ENCODE results near the gene PELI2.

The PELI2 gene

DNA sequence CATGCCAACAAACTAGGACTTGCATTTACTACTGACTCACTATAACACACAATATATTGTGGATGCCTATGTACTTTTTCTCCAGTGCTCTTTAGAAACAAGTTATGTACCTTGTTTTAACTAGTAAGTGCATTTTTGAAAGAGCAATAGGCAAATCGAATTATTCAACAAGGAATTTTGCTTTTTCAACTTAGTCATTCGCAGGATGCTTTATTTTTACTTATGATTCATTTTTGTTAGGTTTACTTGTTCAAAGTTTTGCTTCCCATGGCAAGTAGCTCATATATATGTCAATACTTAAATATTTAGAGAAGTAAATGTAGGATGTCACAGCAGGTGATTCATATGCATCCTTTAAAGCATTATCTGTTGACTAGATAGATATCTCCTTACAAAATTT is 149.8 kb downstream of the PELI2 start:
- no peak for DNase-seq

DNA sequence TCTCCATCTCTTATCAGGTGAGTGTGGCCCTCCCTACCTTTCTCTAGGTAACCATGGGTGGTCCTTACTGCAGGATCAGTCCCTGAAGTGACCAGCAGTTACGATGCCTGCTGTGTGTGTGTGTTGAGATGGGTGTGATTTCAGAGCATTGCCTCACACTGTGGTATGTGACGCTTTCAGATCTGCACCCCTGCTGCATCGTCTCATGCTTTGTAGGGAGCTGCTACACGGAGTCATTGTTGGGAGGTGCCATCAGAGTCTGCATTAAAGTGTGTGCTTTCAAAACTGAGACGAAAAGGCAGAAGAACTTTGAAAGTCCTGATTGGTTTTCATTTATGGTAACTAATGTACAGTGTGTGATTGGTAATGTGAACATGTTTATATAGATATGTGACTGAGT is 150.5 kb downstream of the PELI2 start:
- DNase-seq: no peak

DNA sequence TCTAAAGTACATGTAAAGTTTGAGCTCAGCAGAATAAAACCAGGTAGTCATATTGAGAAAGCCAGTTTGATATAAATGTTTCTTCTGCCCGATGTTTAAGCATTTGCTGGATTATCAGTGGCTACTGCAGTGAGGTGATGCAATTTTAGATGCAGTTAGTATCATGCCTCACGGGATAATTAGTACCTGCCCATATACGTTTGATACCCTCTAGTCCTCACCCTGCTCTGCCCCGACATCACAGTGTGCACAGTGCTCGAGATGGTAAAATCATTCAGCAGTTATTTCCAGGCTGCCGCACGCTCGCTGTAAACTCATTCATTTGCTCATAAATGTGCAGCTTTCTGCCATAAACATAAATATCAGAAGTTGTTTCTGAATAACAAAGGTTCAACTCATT is 152.7 kb downstream of the PELI2 start:
- DNase-seq: no peak

DNA sequence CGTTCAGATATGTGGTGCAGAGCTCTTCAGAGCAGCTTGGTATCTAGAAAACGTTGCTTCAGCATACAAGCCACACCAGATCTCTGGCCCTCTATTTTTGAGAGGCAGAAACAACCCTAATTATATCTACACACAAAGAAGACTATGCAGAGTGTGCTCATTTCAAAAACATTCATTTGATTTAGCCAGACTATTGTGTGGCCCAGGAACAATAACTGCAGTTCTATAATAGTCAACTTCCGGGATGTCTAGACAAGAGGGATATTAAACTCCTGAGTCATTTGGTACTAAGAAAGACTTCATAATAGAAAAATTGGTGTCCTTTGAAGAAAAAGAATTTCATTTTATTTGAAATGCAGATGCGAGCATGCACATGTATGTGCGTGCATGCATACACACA is 153.8 kb downstream of the PELI2 start:
- no peak for DNase-seq

DNA sequence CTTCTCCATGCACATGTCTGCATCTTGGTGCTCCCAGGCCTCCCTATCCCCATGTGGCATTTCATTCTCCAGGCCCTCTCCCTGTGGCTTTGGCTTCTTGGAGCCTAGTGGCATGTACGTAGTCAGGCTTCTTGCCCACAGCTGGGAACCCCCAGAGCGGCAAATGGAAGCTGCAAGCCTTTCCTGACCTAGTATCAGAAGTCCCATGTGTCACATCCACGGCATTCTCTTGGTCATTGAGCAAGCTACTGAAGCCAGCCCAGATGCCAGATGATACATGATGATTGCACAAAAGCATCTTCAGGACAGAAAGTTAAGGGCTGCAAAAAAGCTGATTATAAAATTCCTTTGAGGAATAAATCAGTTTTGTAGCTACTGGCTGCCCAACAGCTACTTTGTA is 154.9 kb downstream of the PELI2 start:
- no peak for DNase-seq

DNA sequence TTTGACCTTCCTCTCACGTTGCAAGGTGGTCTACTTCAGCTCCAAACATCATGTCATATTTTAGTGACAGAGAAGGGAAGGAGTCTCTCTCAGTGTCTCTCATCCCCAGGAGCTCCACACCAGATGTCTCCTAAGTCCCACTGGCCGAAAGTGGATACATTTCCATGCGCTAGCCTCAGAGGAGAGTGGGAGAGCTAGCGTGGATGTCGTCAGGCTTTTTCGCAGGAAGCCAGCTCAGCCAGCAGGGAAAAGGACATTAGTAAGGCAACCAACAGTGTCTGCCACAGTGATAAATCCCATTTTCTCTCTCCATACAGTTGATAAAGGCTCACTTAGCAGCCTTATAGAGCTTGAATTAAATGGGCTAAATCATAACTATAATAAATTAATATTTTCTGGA is 155.7 kb downstream of the PELI2 start:
- DNase-seq: no peak

DNA sequence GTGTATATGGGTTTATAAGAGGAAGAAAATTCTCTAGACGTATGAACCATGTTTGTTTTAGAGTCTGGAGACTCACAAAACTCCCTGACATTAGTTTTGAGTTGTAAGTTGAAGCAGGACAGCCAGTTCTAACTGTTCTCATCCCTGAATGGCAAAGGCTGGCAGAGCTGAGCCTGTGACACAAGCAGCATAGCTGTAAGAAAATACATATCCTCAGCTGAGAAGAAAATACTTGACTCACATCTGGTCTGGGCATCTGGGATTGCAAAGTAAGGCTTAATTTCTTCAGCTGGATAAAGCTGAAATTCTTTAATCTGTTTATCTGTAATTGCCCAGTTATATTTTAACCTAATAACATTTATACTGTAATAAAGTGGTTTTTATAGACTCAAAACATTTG is 156.3 kb downstream of the PELI2 start:
- no peak for DNase-seq

DNA sequence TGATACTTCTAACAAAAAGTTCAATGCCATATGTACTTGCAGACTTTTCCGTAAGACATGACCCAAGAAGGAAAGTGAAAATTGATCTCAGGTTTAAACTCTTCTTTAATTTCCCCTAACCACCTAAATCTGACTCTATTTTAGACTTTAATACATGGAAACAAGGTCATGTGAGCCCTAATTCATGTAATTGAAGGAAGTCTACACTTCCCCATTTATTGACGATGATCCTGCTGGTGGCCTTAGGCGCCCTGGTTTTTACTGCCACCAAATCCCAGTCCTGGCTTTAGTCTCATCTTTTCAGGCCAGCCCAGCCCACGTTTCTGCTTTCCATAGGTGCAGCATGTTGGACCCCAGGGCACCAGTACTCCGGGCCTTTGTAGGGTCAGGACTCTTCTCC is 157.9 kb downstream of the PELI2 start:
- no peak for DNase-seq

DNA sequence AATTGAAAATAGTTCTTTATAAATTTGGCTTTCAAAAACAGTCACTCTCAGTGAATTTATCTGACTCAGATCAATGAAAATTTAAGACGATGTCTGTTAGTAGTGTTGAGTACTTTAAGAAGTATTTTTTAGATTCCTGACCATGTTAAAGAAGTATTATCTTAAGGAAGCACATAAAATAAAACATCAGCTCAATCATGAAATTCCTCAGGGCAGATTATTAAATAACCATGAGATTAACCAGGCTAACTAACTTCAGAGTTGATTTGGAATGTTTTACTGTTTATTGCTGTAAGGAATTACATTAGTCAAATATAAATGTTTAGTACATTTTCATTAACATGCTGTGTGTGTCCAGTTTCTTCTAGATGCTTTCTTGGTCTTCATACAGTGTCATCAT is 160.2 kb downstream of the PELI2 start:
- no peak for DNase-seq

DNA sequence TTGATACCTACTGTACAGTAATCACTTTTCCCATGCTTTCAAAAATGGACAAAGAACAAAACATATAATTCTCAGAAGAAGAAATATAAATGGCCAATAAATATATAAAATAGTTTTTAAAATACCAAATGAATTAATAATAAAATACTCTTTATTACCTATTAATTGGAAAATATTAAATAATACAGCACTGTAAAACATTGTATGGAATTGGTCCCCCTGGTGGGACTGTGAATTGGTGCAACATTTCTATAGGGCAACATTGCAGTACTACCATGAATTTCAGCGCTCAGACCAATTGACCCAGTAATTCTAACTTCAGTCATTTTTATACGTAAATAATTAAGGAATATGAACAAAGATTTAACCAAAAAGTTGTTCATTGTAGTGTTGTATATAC is 162.6 kb downstream of the PELI2 start:
- no peak for DNase-seq

DNA sequence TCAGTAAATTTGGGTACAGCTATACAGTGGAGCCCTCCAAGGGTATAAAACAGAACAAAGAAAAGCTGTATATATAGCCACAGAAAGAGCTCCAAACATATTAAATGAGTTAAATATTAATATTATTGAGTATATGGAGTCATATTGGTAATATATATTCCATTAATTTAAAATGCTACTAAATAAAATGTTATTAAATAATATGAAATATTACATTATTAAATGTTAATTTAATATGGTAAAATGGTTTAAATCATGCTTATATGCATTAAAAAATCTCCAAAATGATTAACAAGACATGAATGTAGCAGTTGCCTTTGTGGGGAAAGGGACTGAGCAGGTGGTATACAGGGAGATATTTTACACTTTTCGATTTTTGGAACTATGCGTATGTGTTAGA is 164.0 kb downstream of the PELI2 start:
- no peak for DNase-seq

DNA sequence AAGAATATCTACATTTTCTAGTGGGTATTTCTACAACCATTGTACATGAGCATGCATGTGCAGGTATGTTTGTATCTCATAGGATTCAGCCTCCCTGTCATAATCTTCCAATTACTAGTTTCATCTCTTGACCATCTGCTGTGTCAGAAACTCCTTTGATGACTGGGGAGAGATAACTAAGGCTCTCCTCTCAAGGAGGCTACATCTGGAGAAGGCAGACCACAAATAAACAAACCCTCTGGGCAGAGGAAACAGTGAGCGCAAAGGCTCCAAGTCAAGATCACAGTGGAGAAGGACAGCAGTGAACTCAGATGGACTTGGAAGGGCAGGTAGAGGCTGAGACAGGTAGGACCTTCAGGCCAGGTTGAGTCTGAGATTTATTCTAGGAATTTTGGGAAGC is 166.4 kb downstream of the PELI2 start:
- DNase-seq: no peak

DNA sequence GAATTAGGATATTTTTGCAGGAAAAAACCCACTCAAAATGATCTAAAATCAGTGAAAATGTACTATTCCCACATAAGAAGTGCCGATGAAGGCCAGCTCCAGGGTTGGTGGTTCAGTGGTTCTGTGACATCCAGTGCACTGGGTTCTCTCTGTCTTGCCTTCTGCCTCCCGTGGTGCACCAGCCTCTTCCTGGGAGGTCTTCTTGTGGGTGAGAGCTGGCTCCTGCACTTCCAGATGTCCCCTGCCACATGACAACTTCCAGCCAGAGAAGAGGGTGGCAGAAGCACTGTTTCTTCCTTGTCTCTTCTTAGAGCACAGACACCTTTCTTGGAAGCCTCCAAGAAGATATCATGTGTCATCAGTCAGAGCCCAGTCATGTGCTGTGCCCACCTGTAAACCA is 170.9 kb downstream of the PELI2 start:
- no peak for DNase-seq

DNA sequence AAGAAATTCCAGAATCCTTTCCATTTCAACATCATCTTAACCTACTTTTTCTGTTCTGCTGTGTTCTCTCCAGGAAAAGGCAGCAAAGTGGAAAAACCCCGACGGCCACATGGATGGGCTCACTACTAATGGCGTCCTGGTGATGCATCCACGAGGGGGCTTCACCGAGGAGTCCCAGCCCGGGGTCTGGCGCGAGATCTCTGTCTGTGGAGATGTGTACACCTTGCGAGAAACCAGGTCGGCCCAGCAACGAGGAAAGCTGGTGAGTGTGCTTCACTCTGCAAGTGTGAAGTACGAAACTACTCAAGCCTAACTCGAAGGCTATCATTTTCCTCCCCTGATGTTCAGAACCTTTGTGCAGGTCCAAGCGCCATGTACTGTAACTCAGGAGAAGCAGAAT is 172.0 kb downstream of the PELI2 start:
- no peak for DNase-seq

DNA sequence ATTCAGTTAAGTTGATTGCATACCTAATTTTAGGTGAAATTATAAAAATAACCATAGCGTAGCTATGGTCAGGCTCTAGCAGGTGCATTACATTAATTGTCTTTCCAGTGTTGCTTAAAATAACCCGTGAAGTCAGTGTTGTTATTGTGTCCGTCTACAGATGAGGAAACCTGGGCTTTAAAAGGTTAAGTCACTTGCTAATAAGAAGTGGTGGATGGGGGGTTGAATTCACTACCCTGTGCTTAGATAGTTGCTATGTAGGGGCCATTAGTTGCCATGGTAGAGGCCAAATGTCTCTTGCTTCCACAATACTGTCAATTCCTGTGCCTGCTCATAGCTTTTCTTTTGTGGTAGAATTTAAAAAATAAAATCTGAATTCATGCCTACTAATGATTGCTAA is 174.8 kb downstream of the PELI2 start:
- DNase-seq: no peak

DNA sequence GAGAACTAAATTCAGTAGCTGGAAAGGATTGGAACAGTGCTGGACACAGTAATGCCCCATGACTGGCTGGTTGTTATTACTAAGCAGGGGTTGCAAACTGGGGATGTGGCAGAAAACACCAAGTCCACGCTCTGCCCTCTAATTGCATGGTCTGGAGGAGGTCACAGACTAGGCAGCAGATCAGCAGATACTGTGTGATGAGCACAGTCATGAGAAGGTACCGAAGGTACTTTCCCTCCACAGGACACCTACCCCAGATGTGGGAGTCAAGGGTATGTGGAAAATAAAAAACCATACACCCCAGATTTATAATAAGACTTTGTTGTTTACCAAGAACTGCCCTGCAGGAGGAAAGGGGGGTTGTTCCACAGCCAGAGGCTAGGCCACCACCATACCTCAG is 175.3 kb downstream of the PELI2 start:
- no peak for DNase-seq

DNA sequence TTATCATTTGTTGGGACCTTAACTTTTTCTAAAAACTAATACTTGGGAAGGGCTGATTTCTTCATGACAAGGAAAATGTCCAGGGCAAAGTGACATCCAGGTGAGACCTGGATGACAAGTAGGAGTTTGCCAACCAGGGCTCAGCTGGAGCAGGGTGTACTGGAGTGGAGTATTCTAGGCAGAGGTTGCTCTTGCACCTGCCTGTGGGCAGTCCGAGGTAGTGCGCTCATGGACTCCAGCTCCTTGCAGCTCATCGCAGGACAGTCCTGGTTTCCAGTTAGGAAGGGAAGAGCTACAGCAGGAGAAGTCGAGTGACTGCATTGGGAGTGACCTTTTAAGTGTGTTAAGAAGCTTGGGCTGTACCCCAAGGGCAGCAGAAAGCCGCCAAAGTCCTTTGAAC is 175.9 kb downstream of the PELI2 start:
- peak; percentile 1 for DNase-seq

DNA sequence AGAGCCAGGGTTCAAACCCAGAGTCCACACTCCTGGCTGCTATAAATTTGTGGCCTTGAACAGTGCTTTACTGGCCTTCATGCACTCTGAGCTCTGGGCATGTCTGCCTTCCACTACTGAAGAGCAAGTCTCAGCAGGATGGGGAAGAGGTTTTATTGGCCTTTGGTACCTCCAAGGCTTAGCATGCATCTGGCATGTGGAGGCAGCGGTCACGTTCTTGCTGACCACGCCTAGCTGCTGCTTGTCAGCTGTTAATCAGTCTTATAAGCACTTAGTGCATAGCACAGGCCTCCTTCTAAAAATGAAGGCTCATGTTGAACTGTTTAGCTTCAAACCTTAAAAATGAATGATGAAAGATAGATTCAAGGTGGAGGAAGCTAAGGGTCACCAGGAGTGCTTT is 177.5 kb downstream of the PELI2 start:
- DNase-seq: no peak

DNA sequence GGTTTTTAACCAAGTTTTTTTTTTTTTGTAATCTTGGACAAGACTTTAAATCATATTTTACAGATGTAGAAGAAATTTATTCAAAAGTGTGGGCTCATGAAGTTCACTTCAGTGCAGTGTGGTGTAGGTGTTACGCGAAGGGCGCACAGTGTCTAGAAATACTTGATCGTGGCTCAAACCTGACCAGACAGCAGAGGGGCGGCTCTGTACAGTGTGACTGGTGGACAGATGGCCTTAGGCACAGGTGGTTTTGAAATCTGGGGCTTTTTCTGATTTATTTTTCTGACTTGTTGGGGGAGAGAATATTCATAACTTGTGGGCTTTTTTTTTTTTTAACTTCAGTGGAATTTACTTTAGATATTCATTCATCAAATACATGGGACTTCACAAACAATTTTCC is 179.2 kb downstream of the PELI2 start:
- no peak for DNase-seq

DNA sequence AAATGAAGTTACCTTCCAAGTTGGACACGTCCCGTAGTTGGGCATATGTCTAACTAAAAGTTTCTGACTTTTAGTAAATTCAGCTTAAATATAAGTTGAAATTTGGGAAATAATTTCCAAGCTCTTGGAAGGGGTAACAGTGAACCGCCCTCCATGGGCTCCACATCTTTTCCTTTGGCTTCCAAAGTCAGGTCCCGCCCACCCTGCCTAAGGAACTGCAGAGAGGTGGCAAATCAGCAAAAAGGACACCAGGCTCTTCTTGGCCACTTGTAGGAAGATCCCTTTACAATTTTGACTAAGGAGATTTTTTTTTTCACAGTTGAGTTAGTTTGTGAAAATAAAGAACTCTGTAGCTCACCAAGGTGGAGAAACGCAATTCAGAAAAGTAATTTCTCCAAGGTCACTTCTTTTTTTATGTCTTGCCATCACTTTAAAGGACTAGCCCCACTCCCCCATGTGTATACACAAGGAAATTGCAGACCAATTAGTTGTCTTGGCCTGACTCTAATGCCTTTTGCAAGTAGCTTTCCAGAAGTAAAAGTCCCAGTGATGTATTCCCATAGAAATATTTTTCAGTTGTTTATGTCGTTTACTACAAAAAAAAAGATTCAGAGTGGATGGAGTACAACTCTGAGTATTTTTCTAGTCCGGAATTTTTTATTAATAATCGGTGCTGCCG is 181.2 kb downstream of the PELI2 start:
- no peak for DNase-seq

DNA sequence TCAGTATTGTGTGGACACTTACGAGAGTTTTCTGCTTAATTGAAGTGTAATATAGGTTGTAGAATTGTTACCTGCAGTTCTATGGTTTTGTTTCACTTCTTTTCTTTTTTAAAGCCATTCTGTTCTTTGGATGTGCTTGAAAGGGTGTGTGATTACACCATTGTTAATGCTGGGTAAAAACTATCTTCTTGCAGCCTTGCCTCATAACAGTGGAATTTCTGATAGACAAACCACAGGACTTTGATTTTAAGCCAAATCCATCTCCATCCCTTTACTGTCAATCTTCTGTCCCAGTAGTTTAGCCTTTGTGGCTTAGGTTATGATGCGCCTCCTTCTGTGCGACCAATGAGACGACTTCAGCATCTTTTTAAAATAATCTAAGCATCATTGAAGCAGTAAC is 182.3 kb downstream of the PELI2 start:
- DNase-seq: no peak

DNA sequence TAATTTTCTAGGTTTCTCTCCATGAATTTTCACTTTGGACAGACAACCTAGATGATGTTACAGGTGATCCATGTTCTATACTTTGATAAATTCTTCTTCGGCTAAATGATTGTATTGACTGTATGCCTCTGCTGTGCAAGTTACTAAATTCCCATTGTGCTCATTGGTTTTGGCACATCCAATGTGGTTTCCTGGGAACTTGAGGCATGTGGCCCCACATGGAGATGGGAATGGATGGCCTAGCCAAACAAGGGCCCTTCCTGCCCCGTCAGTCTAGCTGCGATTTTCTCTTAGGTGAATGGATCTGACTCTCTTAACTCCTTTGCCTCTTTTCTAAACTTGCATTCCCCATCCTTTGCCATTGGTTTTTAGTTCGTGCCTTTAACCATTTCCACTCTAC is 186.2 kb downstream of the PELI2 start:
- DNase-seq: no peak

DNA sequence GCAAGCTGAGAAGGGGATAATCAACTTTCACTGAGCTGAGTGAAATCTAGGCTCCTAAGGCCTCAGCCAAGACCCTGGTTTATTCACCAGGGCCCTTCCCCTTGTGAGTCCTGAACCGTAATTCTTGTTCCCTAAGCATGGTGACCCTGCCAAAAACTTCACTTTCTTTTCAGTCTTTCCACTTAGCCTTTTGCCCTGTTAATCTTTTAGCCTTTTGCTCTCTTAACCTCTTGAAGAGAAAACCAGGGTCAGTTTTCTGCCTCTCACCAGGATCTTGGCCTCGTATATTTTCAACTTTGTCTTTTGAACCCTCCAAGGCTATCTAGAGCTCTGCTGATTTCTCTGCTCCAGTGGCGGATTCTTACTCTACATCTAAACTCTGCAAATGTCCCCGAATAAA is 191.0 kb downstream of the PELI2 start:
- no peak for DNase-seq

DNA sequence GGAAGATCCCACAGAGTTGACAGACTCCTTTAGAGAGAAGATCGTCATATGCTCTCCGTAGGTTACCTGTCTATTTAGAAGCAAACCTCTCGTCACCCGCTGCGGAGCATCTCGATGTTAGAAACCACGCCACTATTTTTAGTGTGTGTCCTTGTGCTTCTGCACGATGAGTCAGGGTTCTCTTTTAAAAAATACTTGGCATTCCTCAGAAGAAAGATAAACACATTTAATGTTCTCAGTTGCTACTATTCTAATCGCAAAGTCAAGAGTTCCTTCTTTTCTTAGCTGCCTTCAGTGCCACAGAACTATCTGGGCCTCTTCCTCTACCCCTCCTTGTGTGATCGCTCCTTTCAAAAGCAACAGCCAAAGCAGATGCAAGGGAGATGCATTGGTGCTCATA is 192.4 kb downstream of the PELI2 start:
- DNase-seq: no peak

DNA sequence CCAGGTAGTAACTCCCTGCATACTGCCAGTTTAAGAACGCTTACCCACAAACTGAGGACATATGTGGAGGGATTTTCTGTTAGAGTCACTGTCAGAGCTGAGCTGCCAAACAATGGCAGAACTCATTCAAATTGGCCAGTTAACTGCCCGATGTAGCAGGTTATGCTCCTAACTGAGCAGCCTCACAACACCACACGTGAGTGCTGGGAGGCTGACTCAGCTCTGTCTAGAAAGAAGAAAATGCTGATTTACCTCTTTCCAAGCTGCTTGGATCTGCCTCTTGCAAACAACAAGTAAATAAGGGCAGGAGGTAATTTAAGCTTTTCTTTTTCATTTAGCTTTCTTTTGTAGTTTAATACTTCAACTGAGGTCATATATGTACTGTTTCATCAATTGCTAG is 195.6 kb downstream of the PELI2 start:
- DNase-seq: no peak
